Measurements from ENCODE around the gene PLEKHN1.

Gene PLEKHN1

DNA sequence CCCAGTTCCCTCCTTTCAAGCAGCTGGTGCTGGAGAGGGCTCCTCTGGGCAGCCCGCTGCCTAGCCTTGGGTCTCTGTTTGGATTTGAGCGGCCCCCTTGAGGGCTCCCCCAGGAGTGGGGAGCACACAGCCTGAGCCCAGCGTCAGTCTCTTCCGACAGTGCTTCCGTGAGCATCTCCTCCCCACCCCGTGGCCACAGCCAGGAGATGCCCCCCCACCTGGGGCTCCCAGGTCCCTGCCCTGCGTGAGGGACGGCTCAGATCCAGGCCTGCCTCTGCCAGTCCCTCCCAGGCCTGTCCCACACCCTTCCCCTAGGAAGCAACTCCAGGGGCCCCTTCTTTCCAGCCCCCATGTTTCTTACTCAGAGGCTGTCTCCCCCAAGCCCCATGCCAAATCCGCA is 39.0 kb upstream of the PLEKHN1 start:
- TF ChIP-seq CTCF (IDR thresholded peaks at IDR 0.05): no peak

GRCh38 chr1:927748-928147 is 38.5 kb upstream of the PLEKHN1 start:
- TF ChIP-seq CTCF (IDR thresholded peaks at IDR 0.05): no peak

DNA sequence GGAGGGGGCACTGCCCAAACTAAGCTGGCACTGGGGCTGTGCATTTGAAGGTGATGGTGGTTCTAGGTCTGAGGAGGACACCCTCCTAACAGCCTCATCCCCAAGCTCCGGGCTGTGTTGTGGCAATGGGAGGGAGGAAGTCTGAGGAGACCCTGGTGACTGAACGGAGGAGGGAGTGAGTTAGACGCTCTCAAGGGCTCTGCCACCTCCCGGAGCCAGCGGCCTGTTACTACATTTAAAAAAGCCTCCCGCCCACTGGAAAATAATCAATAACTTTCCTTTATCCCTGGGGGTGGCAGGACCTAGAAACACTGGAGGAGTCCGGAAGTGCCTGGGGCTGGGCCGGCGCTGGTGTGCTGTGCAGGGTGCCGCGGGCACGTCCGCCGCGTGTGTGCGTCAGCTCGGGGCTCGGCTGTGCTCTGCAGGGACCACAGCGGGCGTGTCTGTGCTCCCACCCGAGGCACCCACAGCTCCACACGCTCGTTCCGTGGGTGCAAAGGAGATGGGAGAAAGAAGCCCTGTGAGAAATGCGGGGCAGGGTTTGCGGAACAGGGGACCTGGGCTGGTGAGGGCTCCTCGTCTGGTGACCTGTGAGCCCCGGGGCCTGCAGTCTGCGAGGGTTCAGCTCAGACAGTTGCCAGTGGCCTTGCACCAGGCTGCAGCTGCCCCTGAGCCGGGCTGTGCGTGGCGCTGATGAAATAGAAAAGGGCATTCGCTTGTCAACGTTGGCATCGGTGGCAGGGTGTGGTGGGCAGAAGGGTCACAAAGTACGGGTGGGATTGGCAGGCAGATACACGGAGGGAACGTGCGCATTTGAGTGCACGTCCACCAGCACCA is 37.2 kb upstream of the PLEKHN1 start:
- no peak for TF ChIP-seq CTCF (IDR thresholded peaks at IDR 0.05)

- no peak for TF ChIP-seq CTCF (IDR thresholded peaks at IDR 0.05)
Measured at GRCh38 chr1:929712-930632, 36.3 kb upstream of the PLEKHN1 start.

DNA sequence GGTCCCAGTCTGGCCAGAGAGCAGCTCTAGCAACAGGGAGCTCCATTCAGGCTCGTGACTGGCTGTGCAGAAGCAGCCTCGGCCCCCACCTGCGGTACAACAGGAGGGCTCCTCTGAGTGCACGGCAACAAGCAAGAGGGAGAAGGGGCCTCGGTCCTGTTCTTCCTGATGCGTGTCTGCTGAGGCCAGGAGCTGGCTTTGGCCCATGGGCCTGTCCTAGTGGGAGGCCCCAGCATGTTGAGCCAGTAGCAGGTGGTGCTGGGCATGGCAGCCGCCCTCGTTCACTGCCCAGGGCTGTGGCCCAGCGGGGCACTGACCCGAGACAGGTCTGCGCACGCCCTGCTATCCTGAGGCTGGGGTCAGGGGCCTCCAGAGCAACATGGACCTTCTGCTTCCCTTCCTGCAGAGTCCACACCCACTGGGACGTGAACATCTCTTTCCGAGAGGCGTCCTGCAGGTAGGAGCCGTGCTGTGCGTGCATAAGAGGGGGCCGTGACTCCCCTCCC is 35.6 kb upstream of the PLEKHN1 start:
- TF ChIP-seq CTCF (IDR thresholded peaks at IDR 0.05): no peak

GRCh38 chr1:931380-932172 is 34.7 kb upstream of the PLEKHN1 start:
- no peak for TF ChIP-seq CTCF (IDR thresholded peaks at IDR 0.05)

DNA sequence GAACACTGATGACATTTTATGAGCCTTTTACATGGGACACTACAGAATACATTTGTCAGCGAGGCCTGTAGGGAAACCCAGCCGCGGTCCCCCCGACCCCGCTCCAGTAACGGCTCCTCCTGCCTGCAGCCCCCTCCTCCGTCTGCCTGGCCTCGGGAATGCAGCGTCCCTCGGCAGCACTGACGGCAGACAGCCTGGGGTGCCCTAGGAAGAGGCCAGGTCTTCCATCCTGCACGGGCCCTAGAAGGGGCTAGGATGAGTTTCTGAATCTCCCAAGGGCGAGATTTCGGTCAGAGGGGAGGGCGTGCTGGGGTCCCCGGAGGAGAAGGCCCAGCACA is 34.1 kb upstream of the PLEKHN1 start:
- no peak for TF ChIP-seq CTCF (IDR thresholded peaks at IDR 0.05)

Measured in LNCAP (cell line).